ENCODE results near the gene GPRASP2. TPM values are rescaled to one million over a fixed set of nuclear protein-coding genes. Genes with fewer than 3 reads are reported as not detected.

The GPRASP2 gene
- total RNA-seq, 1 experiment from 2014 or later: 7.4 TPM

GRCh38 chrX:102694749-102695148, 17.5 kb upstream of the GPRASP2 start:
- TF ChIP-seq, protein P1, sequence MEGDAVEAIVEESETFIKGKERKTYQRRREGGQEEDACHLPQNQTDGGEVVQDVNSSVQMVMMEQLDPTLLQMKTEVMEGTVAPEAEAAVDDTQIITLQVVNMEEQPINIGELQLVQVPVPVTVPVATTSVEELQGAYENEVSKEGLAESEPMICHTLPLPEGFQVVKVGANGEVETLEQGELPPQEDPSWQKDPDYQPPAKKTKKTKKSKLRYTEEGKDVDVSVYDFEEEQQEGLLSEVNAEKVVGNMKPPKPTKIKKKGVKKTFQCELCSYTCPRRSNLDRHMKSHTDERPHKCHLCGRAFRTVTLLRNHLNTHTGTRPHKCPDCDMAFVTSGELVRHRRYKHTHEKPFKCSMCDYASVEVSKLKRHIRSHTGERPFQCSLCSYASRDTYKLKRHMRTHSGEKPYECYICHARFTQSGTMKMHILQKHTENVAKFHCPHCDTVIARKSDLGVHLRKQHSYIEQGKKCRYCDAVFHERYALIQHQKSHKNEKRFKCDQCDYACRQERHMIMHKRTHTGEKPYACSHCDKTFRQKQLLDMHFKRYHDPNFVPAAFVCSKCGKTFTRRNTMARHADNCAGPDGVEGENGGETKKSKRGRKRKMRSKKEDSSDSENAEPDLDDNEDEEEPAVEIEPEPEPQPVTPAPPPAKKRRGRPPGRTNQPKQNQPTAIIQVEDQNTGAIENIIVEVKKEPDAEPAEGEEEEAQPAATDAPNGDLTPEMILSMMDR (IDR thresholded peaks at IDR 0.05): no peak
- TF ChIP-seq SIN3A (IDR thresholded peaks at IDR 0.05; ENCODE audit: borderline replicate concordance, insufficient read depth, low read depth, low read length) (no peak), POLR2AphosphoS5 (IDR thresholded peaks at IDR 0.05; ENCODE audit: low read depth, low read length) (no peak), TCF7L2 (IDR thresholded peaks at IDR 0.05; ENCODE audit: low read depth, low read length) (no peak)
- TF ChIP-seq, protein P2, sequence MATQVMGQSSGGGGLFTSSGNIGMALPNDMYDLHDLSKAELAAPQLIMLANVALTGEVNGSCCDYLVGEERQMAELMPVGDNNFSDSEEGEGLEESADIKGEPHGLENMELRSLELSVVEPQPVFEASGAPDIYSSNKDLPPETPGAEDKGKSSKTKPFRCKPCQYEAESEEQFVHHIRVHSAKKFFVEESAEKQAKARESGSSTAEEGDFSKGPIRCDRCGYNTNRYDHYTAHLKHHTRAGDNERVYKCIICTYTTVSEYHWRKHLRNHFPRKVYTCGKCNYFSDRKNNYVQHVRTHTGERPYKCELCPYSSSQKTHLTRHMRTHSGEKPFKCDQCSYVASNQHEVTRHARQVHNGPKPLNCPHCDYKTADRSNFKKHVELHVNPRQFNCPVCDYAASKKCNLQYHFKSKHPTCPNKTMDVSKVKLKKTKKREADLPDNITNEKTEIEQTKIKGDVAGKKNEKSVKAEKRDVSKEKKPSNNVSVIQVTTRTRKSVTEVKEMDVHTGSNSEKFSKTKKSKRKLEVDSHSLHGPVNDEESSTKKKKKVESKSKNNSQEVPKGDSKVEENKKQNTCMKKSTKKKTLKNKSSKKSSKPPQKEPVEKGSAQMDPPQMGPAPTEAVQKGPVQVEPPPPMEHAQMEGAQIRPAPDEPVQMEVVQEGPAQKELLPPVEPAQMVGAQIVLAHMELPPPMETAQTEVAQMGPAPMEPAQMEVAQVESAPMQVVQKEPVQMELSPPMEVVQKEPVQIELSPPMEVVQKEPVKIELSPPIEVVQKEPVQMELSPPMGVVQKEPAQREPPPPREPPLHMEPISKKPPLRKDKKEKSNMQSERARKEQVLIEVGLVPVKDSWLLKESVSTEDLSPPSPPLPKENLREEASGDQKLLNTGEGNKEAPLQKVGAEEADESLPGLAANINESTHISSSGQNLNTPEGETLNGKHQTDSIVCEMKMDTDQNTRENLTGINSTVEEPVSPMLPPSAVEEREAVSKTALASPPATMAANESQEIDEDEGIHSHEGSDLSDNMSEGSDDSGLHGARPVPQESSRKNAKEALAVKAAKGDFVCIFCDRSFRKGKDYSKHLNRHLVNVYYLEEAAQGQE (IDR thresholded peaks at IDR 0.05; ENCODE audit: insufficient read depth in 1 of 2, low read depth in 2 of 2, low read length in 1 of 2): no peak
- no peaks in the 10 kb centered on the region for H3K27me3 ChIP-seq (ENCODE audit: control insufficient read depth, insufficient read depth, low read length)
- H3K4me1 ChIP-seq (ENCODE audit: control insufficient read depth, insufficient read depth, low read length): no peaks in the 10 kb centered on the region; the same call in 1 of the 2 replicates
- BruUV-seq (replicated peaks): no TSS peak
- H3K9me3 ChIP-seq (ENCODE audit: control insufficient read depth, insufficient read depth, low read depth, low read length): no peaks in the 10 kb centered on the region
- in situ Hi-C loops (cut with HindIII; ENCODE audit: low pct_unique_long_range_greater_than_20kb, low sequenced_read_pairs): no loop called here
- H3K36me3 ChIP-seq (ENCODE audit: control insufficient read depth, insufficient read depth, low read length): no peaks in the 10 kb centered on the region
- no peak overlapping the region for H3K4me3 ChIP-seq (ENCODE audit: low read depth in 2 of 2, low read length in 2 of 2)
- ChIA-PET CTCF (no interaction called here), POLR2A (no interaction called here)
- ATAC-seq (no peak), DNase-seq (ENCODE audit: low read depth, low spot score) (no peak)
- intact Hi-C loops (cut with micrococcal nuclease; ENCODE audit: unreplicated experiment): loop anchor here (5.0 kb wide), 1 partner anchor 32 kb away; no protein-coding TSS in a partner anchor
- no peak overlapping the region for H3K27ac ChIP-seq (ENCODE audit: low read length)

- no peak for TF ChIP-seq POLR2AphosphoS5 (IDR thresholded peaks at IDR 0.05; ENCODE audit: low read depth, low read length)
- no peak for TF ChIP-seq SIN3A (IDR thresholded peaks at IDR 0.05; ENCODE audit: borderline replicate concordance, insufficient read depth, low read depth, low read length)
- TF ChIP-seq TCF7L2 (IDR thresholded peaks at IDR 0.05; ENCODE audit: low read depth, low read length): no peak
- TF ChIP-seq, protein P1 (IDR thresholded peaks at IDR 0.05): no peak
- TF ChIP-seq, protein P2 (IDR thresholded peaks at IDR 0.05; ENCODE audit: insufficient read depth in 1 of 2, low read depth in 2 of 2, low read length in 1 of 2): no peak
- H3K4me3 ChIP-seq (ENCODE audit: low read depth in 2 of 2, low read length in 2 of 2): no peak overlapping the region
- H3K9me3 ChIP-seq (ENCODE audit: control insufficient read depth, insufficient read depth, low read depth, low read length): no peaks in the 10 kb centered on the region
- intact Hi-C loops (cut with micrococcal nuclease; ENCODE audit: unreplicated experiment) (loop anchor here (5.0 kb wide), 1 partner anchor 34 kb away; no protein-coding TSS in a partner anchor), in situ Hi-C loops (cut with HindIII; ENCODE audit: low pct_unique_long_range_greater_than_20kb, low sequenced_read_pairs) (no loop called here)
- ChIA-PET CTCF (no interaction called here), POLR2A (no interaction called here)
- BruUV-seq (replicated peaks): no TSS peak
- no peaks in the 10 kb centered on the region for H3K36me3 ChIP-seq (ENCODE audit: control insufficient read depth, insufficient read depth, low read length)
- H3K27ac ChIP-seq (ENCODE audit: low read length): no peak overlapping the region
- no peaks in the 10 kb centered on the region for H3K27me3 ChIP-seq (ENCODE audit: control insufficient read depth, insufficient read depth, low read length)
- DNase-seq (ENCODE audit: low read depth, low spot score) (no peak), ATAC-seq (no peak)
- no peaks in the 10 kb centered on the region; the same call in 1 of the 2 replicates for H3K4me1 ChIP-seq (ENCODE audit: control insufficient read depth, insufficient read depth, low read length)
Measured at GRCh38 chrX:102696306-102696705, 15.9 kb upstream of the GPRASP2 start.

All from Panc1 (cell line).